Transverse colon (tissue), 4 donors: Measurements from ENCODE around the gene CEBPZ. TPM values are rescaled to one million over a fixed set of nuclear protein-coding genes. Genes with fewer than 3 reads are reported as not detected.

Source experiments
- DNase-seq: peaks from one replicate; pipeline ENCODE4 v3.0.0-alpha.2; 2019
- H3K27ac ChIP-seq, 4 donors: fragments of 200-600 bp; sonication (generic); 2 replicates each; pipeline ENCODE4 v1.5.1; 2016 to 2018; ENCODE audit warnings: inconsistent platforms in 4 of 4
- H3K27me3 ChIP-seq: fragments of 200-600 bp; sonication (generic); 2 replicates; pipeline ENCODE4 v1.5.1; 2017; ENCODE audit warnings: inconsistent platforms
- H3K36me3 ChIP-seq, 4 donors: fragments of 200-600 bp; sonication (generic); 2 replicates each; pipeline ENCODE4 v1.5.1; 2017 to 2019; ENCODE audit warnings: inconsistent platforms in 4 of 4
- H3K4me1 ChIP-seq, 4 donors: fragments of 200-600 bp; sonication (generic); 2 replicates each; pipeline ENCODE4 v1.5.1; 2017 to 2020; ENCODE audit warnings: inconsistent platforms in 4 of 4
- H3K4me3 ChIP-seq, 4 donors: fragments of 200-600 bp; sonication (generic); 1 replicate in 1 of 4; 2 replicates in 3 of 4; pipeline versions ENCODE4 v1.5.1 to v1.6.1; 2017 to 2019; ENCODE audit warnings: inconsistent platforms in 4 of 4
- H3K9me3 ChIP-seq, 2 donors: fragments of 200-600 bp; sonication (generic); 2 replicates each; pipeline ENCODE4 v1.5.1; 2017 to 2019; ENCODE audit warnings: inconsistent platforms in 2 of 2
- EP300 ChIP-seq: sonication (generic); formaldehyde crosslinking; IDR thresholded peaks from one replicate; pipeline ENCODE4 v1.6.1; 2017; ENCODE audit warnings: antibody characterized with exemption, low read depth
- POLR2A ChIP-seq: fragments of 450-650 bp; IDR thresholded peaks from one replicate; pipeline ENCODE4 v1.6.1; 2016; ENCODE audit warnings: antibody characterized with exemption, mild to moderate bottlenecking, moderate library complexity
- POLR2AphosphoS5 ChIP-seq, 3 donors: sonication (generic); formaldehyde crosslinking; IDR thresholded peaks; one replicate each; pipeline ENCODE4 v1.6.1; 2016; ENCODE audit warnings: antibody characterized with exemption in 3 of 3
- WGBS, 2 donors: methylation state at CpG; one replicate each; pipeline ENCODE4 v1.1.5; 2018; ENCODE audit warnings: low coverage in 1 of 2; 5-methylcytosine and 5-hydroxymethylcytosine counted together
- in situ Hi-C, 4 donors: fragments of 200-750 bp; cut with MboI; loops; one replicate each; pipeline versions ENCODE4 v1.15.0 to v1.15.1; 2017; ENCODE audit warnings: low sequenced_read_pairs in 3 of 4, low pct_ligation_motif_present in 1 of 4, low pct_unique_long_range_greater_than_20kb in 1 of 4
- intact Hi-C: fragments of 100-400 bp; cut with DNase I; formaldehyde crosslinking; loops from one replicate; pipeline ENCODE4 v1.15.1; 2023; ENCODE audit warnings: low total_unique reads
- total RNA-seq, 4 donors: library from RNA; depleted of rRNA; stranded (reverse); fragments of >200 nt; gene quantifications; one replicate each; pipeline ENCODE4 v1.1.0, GENCODE V29; 2016
- TF ChIP-seq, protein P1 (sequence below), 5 experiments: fragments of 200-600 bp in 3 of 5; fragments of 450-650 bp in 2 of 5; sonication (generic) in 3 of 5; IDR thresholded peaks; 1 replicate in 2 of 5; 2 replicates in 3 of 5; pipeline ENCODE4 v1.5.1; 2016 to 2017; ENCODE audit warnings: antibody characterized with exemption in 5 of 5, inconsistent platforms in 3 of 5, mild to moderate bottlenecking in 2 of 5, moderate library complexity in 1 of 5

Gene CEBPZ, protein sequence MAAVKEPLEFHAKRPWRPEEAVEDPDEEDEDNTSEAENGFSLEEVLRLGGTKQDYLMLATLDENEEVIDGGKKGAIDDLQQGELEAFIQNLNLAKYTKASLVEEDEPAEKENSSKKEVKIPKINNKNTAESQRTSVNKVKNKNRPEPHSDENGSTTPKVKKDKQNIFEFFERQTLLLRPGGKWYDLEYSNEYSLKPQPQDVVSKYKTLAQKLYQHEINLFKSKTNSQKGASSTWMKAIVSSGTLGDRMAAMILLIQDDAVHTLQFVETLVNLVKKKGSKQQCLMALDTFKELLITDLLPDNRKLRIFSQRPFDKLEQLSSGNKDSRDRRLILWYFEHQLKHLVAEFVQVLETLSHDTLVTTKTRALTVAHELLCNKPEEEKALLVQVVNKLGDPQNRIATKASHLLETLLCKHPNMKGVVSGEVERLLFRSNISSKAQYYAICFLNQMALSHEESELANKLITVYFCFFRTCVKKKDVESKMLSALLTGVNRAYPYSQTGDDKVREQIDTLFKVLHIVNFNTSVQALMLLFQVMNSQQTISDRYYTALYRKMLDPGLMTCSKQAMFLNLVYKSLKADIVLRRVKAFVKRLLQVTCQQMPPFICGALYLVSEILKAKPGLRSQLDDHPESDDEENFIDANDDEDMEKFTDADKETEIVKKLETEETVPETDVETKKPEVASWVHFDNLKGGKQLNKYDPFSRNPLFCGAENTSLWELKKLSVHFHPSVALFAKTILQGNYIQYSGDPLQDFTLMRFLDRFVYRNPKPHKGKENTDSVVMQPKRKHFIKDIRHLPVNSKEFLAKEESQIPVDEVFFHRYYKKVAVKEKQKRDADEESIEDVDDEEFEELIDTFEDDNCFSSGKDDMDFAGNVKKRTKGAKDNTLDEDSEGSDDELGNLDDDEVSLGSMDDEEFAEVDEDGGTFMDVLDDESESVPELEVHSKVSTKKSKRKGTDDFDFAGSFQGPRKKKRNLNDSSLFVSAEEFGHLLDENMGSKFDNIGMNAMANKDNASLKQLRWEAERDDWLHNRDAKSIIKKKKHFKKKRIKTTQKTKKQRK
- 100 to 1,000 TPM in 1 of 4 donors, 10 to 100 TPM in 2, 1 to 10 TPM in 1; 9.4 to 235 (median 33.7) TPM for total RNA-seq

DNA sequence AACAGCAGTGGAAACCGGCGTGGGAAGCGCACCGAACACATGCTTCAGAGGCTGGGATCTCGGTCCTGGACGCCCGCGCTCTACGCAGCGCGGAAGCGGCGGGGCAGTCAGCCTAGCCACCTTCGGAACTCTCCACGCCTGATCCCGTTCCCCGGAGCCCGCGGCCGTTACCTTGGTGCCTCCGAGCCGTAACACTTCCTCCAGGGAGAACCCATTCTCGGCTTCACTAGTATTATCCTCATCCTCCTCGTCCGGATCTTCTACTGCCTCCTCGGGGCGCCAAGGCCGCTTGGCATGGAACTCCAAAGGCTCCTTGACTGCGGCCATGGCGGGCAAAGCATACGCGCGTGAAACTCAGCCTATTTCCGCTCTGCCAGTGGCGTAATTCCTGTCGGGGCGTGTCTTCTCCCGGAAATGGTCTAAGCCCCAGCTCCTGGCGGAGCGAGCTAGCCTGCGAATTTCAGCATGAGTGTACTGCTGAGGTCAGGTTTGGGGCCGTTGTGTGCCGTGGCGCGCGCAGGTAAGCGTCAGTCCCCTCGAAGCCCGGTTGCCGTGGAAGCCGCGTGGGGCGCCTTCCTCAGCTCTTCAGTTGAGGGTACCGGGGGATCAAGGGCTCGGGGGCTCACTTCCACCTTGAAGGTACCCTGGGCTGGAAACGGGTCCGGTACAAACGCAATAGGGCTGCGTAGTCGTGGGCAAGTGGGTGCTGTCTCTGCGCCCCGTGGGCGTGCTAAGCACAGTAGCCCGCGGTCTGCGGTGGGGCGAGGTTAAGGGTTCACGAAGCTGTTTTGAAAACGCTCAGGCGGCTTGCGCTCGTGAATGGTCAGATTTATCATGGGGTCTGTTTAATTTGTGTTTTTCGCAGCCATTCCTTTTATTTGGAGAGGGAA lies at the start of gene CEBPZ, which contains the start of gene NDUFAF7:
Gene CEBPZ, minus strand, starts transcription at position 356 of the 890 bp plus-strand sequence. Its CDS starts 29 bp downstream, at position 327.
Gene NDUFAF7, plus strand, starts transcription at position 418 of the 890 bp plus-strand sequence. Its CDS starts 48 bp downstream, at position 466.
- peaks cover 0 to 34% (median 24%) of the 10 kb centered on the region in 4 donors for H3K4me1 ChIP-seq
- peaks cover 0 to 24% (median 9%) of the 10 kb centered on the region in 4 donors for H3K36me3 ChIP-seq
- WGBS, 2 donors = 0% methylated on average over 73 of the region's 73 CpGs; no CpG with 5 or more reads in 1 of the 2 donors
- DNase-seq = peak; percentile 94
- in situ Hi-C loops (no loop called here), intact Hi-C loops (loop anchor here (10.0 kb wide), 1 partner anchor 77 kb away; the partner anchor contains the start of gene EIF2AK2)
- H3K27me3 ChIP-seq = no peaks in the 10 kb centered on the region
- H3K27ac ChIP-seq = peak within 1 kb of the TSS; percentile 93 to 94 (median 94)
- H3K4me3 ChIP-seq = peak within 1 kb of the TSS; percentile 76 to 80 (median 78)
- H3K9me3 ChIP-seq = no peaks in the 10 kb centered on the region
- TF ChIP-seq POLR2A (peak; percentile 91), EP300 (no peak), POLR2AphosphoS5 (IDR thresholded peaks at IDR 0.05) (peak; percentile 84 to 95 (median 94))
- TF ChIP-seq, protein P1, sequence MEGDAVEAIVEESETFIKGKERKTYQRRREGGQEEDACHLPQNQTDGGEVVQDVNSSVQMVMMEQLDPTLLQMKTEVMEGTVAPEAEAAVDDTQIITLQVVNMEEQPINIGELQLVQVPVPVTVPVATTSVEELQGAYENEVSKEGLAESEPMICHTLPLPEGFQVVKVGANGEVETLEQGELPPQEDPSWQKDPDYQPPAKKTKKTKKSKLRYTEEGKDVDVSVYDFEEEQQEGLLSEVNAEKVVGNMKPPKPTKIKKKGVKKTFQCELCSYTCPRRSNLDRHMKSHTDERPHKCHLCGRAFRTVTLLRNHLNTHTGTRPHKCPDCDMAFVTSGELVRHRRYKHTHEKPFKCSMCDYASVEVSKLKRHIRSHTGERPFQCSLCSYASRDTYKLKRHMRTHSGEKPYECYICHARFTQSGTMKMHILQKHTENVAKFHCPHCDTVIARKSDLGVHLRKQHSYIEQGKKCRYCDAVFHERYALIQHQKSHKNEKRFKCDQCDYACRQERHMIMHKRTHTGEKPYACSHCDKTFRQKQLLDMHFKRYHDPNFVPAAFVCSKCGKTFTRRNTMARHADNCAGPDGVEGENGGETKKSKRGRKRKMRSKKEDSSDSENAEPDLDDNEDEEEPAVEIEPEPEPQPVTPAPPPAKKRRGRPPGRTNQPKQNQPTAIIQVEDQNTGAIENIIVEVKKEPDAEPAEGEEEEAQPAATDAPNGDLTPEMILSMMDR (IDR thresholded peaks at IDR 0.05) = peak in 1 of 5 experiments; percentile 27

DNA sequence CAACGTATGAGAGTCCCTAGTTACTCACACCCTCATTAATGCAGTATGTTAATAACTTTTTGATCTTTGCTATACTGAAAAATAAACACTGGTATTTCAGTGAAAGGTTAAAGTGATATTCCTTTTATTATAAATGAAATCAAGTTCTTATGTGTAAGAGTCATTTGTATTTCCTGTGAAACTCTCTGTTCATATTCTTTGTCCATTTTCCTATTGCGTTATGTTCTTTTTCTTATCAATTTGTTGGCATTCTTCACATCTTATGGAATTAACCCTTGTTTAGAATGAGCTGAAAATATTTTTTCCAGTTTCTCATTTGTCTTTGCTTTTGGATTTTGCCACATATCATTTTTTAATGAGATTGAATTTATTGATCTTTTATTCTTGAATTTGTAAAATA lies 44.9 kb upstream of the CEBPZ start:
- 86 to 90% methylated on average over 2 of the region's 2 CpGs for WGBS, 2 donors
- no peaks in the 10 kb centered on the region for H3K27me3 ChIP-seq
- H3K4me1 ChIP-seq = peaks cover 0 to 5% (median 0%) of the 10 kb centered on the region in 4 donors
- intact Hi-C loops (no loop called here), in situ Hi-C loops (no loop called here)
- peaks cover 0 to 25% (median 11%) of the 10 kb centered on the region in 4 donors for H3K36me3 ChIP-seq
- no peak for DNase-seq
- no peak overlapping the region for H3K4me3 ChIP-seq
- no peak overlapping the region for H3K27ac ChIP-seq
- TF ChIP-seq POLR2AphosphoS5 (IDR thresholded peaks at IDR 0.05) (no peak), POLR2A (no peak), EP300 (no peak)
- TF ChIP-seq, protein P1 (IDR thresholded peaks at IDR 0.05) = no peak
- H3K9me3 ChIP-seq = no peaks in the 10 kb centered on the region

DNA sequence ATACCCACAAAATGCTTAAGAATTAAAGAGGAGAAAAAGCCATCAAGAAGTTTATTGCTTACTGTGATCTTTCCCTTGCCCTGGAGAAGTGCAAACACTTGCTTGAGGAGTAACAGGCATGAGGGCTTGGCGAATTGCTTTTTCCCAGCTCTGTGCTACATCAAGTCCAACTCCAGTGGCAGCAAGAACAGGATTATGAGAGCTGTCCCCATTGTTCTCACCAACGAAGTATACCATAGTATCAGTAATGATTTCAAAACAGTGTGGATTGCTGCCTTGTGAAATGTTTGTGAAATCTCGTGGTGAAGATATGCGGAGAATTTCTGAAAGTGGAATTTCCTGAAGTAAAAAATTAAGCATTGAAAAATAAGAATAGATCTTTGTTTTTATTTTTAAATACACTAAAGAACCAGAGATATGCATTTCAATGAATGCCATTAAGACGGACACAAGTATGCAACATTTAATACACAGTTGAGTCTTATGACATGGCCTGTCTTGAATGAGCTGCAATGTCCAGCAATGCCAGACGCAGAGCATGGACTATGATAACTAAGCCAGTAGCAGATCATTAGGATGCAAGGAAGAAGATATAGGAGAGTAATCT lies 43.1 kb upstream of the CEBPZ start:
- intact Hi-C loops = no loop called here
- no peak for DNase-seq
- H3K4me3 ChIP-seq = no peak overlapping the region
- peaks cover 0 to 28% (median 9%) of the 10 kb centered on the region in 4 donors for H3K36me3 ChIP-seq
- no peaks in the 10 kb centered on the region for H3K27me3 ChIP-seq
- H3K27ac ChIP-seq = peak overlapping the region in 3 of 4 donors; percentile 24 to 32 (median 31)
- WGBS, 2 donors = 56 to 82% methylated on average over 5 to 6 of the region's 6 CpGs
- no peak for TF ChIP-seq POLR2A
- TF ChIP-seq POLR2AphosphoS5 (IDR thresholded peaks at IDR 0.05) = peak in 2 of 3 donors; percentile 24 to 80
- no peaks in the 10 kb centered on the region for H3K9me3 ChIP-seq
- H3K4me1 ChIP-seq = peaks cover 0 to 5% (median 0%) of the 10 kb centered on the region in 4 donors
- in situ Hi-C loops = no loop called here
